Hepatocyte (in vitro differentiated cells): ENCODE measurements around the gene CHST11. TPM values are rescaled to one million over a fixed set of nuclear protein-coding genes. Genes with fewer than 3 reads are reported as not detected.

Experiments used
- DNase-seq: peaks from one replicate; pipeline ENCODE4 v3.0.0-alpha.2; 2016; ENCODE audit warnings: low spot score
- H2AFZ ChIP-seq: fragments of 200-600 bp; sonication (generic); 2 replicates; pipeline ENCODE4 v1.6.0; 2016; ENCODE audit warnings: antibody characterized with exemption, mild to moderate bottlenecking
- H3K27ac ChIP-seq: fragments of 200-600 bp; sonication (generic); 2 replicates; pipeline ENCODE4 v1.5.1; 2016; ENCODE audit warnings: mild to moderate bottlenecking
- H3K27me3 ChIP-seq: fragments of 200-600 bp; sonication (generic); 2 replicates; pipeline ENCODE4 v1.6.1; 2016
- H3K36me3 ChIP-seq: fragments of 200-600 bp; sonication (generic); replicated peaks from 2 replicates; pipeline ENCODE4 v1.5.1; 2016; ENCODE audit warnings: low read depth; ENCODE audit not compliant: insufficient read depth
- H3K4me1 ChIP-seq: fragments of 200-600 bp; sonication (generic); 2 replicates; pipeline ENCODE4 v1.5.1; 2016; ENCODE audit warnings: mild to moderate bottlenecking, moderate library complexity; ENCODE audit not compliant: insufficient read depth
- H3K4me2 ChIP-seq: fragments of 200-600 bp; sonication (generic); 2 replicates; pipeline ENCODE4 v1.6.0; 2016
- H3K4me3 ChIP-seq: fragments of 200-600 bp; sonication (generic); 2 replicates; pipeline ENCODE4 v1.5.1; 2016; ENCODE audit warnings: mild to moderate bottlenecking
- H3K79me2 ChIP-seq: fragments of 200-600 bp; sonication (generic); 2 replicates; pipeline ENCODE4 v1.6.0; 2017; ENCODE audit warnings: mild to moderate bottlenecking
- H3K9me2 ChIP-seq: fragments of 200-600 bp; sonication (generic); replicated peaks from 2 replicates; pipeline ENCODE4 v1.6.0; 2017; ENCODE audit warnings: mild to moderate bottlenecking; ENCODE audit not compliant: insufficient read depth
- H3K9me3 ChIP-seq: fragments of 200-600 bp; sonication (generic); 2 replicates; pipeline ENCODE4 v1.5.1; 2016; ENCODE audit warnings: low read depth, mild to moderate bottlenecking
- H4K20me1 ChIP-seq: fragments of 200-600 bp; sonication (generic); 2 replicates; pipeline ENCODE4 v1.6.0; 2016; ENCODE audit warnings: mild to moderate bottlenecking; ENCODE audit not compliant: insufficient read depth, poor library complexity, severe bottlenecking
- CTCF ChIP-seq: fragments of 200-600 bp; sonication (generic); IDR thresholded peaks from 2 replicates; pipeline ENCODE4 v1.5.1; 2016; ENCODE audit warnings: antibody characterized with exemption, mild to moderate bottlenecking; ENCODE audit not compliant: poor library complexity
- EZH2 ChIP-seq: fragments of 200-600 bp; sonication (generic); IDR thresholded peaks from 2 replicates; pipeline ENCODE4 v1.6.1; 2016; ENCODE audit warnings: antibody characterized with exemption, mild to moderate bottlenecking, borderline replicate concordance
- EZH2phosphoT487 ChIP-seq: fragments of 200-600 bp; sonication (generic); IDR thresholded peaks from one replicate; pipeline ENCODE4 v1.6.1; 2018; ENCODE audit warnings: antibody characterized with exemption, mild to moderate bottlenecking, low read depth, moderate library complexity; ENCODE audit not compliant: unreplicated experiment, severe bottlenecking
- WGBS: methylation state at CpG from one replicate; pipeline ENCODE4 v1.1.6; 2016; ENCODE audit warnings: low lambda C conversion rate; ENCODE audit errors: missing lambda C conversion rate; 5-methylcytosine and 5-hydroxymethylcytosine counted together
- polyA plus RNA-seq: library from polyadenylated mRNA; unstranded; fragments of >200 nt; fragmentation: Nextera tagmentation; extraction: Ambion mirVana; gene quantifications from 2 replicates; pipeline ENCODE4 v1.2.1, GENCODE V29; 2016
- total RNA-seq: library from RNA; depleted of rRNA; stranded (reverse); fragments of >200 nt; gene quantifications from 2 replicates; pipeline ENCODE4 v1.2.3, GENCODE V29; 2014

CHST11 gene
- total and polyA plus RNA-seq, 2 experiments from 2014 or later, result 5.2 to 8.9 TPM

GRCh38 chr12:104533134-104533533, 76.4 kb downstream of the CHST11 start:
- Histone ChIP-seq H3K27me3 (no peaks in the 10 kb centered on the region), H3K4me1 (peaks cover 15% of the 10 kb centered on the region), H2AFZ (no peak overlapping the region), H3K36me3 (no peaks in the 10 kb centered on the region), H3K9me3 (no peaks in the 10 kb centered on the region), H3K4me3 (no peak overlapping the region), H4K20me1 (no peaks in the 10 kb centered on the region), H3K4me2 (no peak overlapping the region), H3K9me2 (no peaks in the 10 kb centered on the region), H3K79me2 (no peaks in the 10 kb centered on the region), H3K27ac (no peak overlapping the region)
- TF ChIP-seq EZH2, result no peak
- TF ChIP-seq CTCF, result no peak
- no peak for TF ChIP-seq EZH2phosphoT487
- no peak for DNase-seq
- WGBS, result 88% methylated on average over 2 of the region's 2 CpGs

DNA sequence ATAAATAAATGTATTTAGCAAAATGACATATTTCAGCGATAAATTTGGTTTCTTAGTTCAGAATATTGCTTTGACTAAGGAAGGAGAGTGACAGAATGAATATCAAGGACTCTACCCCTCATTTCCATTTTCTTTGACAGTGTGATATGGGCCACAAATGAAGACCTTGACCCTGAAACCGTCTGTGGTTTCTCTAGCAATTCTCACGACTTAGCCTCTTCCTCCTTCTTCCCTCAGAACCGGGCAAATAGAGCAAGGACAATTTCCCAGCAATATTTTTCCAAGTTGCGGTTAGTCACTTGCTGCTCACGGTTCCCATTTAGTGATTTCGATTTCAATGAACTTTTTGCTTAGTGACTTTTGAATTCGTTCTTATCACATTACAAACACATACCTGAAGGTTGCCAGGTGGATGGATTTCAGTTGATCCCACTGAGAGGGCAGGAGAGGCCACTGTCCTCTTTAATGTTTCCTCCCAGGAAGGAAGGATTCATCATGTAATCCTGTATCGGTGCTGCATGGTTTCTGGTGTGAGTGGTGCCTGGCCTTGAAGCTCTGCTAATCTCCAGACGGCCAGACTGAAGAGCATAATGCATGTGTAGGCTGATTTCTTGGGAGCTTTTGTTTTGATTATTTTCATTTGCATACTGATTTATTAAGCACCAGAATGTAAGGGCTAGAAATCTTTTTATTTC, 77.6 kb downstream of the CHST11 start:
- no peaks in the 10 kb centered on the region for H3K36me3 ChIP-seq
- H3K9me2 ChIP-seq, result no peaks in the 10 kb centered on the region
- DNase-seq, result no peak
- no peaks in the 10 kb centered on the region for H3K79me2 ChIP-seq
- peak overlapping the region; percentile 22 for H3K27ac ChIP-seq
- no peak overlapping the region for H3K4me2 ChIP-seq
- H4K20me1 ChIP-seq, result no peaks in the 10 kb centered on the region
- no peak overlapping the region for H3K4me3 ChIP-seq
- 37% methylated on average over 10 of the region's 10 CpGs for WGBS
- H2AFZ ChIP-seq, result no peak overlapping the region
- H3K27me3 ChIP-seq, result no peaks in the 10 kb centered on the region
- peaks cover 15% of the 10 kb centered on the region for H3K4me1 ChIP-seq
- TF ChIP-seq CTCF (no peak), EZH2phosphoT487 (no peak), EZH2 (no peak)
- no peaks in the 10 kb centered on the region for H3K9me3 ChIP-seq

- no peaks in the 10 kb centered on the region for H3K27me3 ChIP-seq
- H4K20me1 ChIP-seq, result no peaks in the 10 kb centered on the region
- WGBS, result 93% methylated on average over 3 of the region's 3 CpGs
- H3K79me2 ChIP-seq, result no peaks in the 10 kb centered on the region
- H3K9me3 ChIP-seq, result no peaks in the 10 kb centered on the region
- H2AFZ ChIP-seq, result no peak overlapping the region
- no peak overlapping the region for H3K4me2 ChIP-seq
- no peak overlapping the region for H3K4me3 ChIP-seq
- no peak for DNase-seq
- no peaks in the 10 kb centered on the region for H3K9me2 ChIP-seq
- H3K27ac ChIP-seq, result peak overlapping the region; percentile 56
- no peaks in the 10 kb centered on the region for H3K36me3 ChIP-seq
- H3K4me1 ChIP-seq, result peaks cover 15% of the 10 kb centered on the region
- TF ChIP-seq CTCF, result no peak
- TF ChIP-seq EZH2, result no peak
- no peak for TF ChIP-seq EZH2phosphoT487
Observed at GRCh38 chr12:104534857-104535248, 78.1 kb downstream of the CHST11 start.

DNA sequence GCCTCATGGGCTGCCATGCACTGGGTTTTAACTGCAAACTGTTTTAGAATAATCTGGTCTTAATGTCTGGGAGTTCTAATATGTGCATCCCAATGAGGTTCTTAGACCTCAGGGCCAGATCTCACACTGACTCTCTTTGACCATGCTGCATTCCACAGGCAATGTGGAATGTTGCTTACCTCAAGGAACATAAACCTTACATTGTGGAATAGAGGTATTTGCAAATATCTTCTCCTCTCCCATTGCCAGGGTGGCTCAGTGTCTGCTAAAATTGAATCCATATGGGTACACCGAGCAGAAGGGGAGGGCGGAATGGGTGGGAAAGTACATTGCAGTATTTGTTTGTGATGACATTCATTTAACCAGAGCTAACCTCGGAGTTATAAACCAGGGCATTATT, 78.6 kb downstream of the CHST11 start:
- H3K79me2 ChIP-seq, result no peaks in the 10 kb centered on the region
- 56% methylated on average over 3 of the region's 3 CpGs for WGBS

More for the DNA sequence above, 78.6 kb downstream of the CHST11 start:
- no peaks in the 10 kb centered on the region for H4K20me1 ChIP-seq
- H3K9me2 ChIP-seq, result no peaks in the 10 kb centered on the region
- H3K36me3 ChIP-seq, result no peaks in the 10 kb centered on the region
- H3K27ac ChIP-seq, result peak overlapping the region; percentile 56
- no peak overlapping the region for H3K4me2 ChIP-seq
- H2AFZ ChIP-seq, result no peak overlapping the region
- H3K27me3 ChIP-seq, result no peaks in the 10 kb centered on the region
- no peak overlapping the region for H3K4me3 ChIP-seq
- no peak for DNase-seq
- H3K9me3 ChIP-seq, result no peaks in the 10 kb centered on the region
- TF ChIP-seq EZH2phosphoT487, result no peak
- TF ChIP-seq CTCF, result no peak
- no peak for TF ChIP-seq EZH2
- peaks cover 15% of the 10 kb centered on the region for H3K4me1 ChIP-seq
